AG09309 (cell line): Measurements from ENCODE around the gene EDARADD.
A peak's percentile ranks its signal among the peaks of the same experiment; 100 is the strongest.
"Not testable (repeated sequence)": the region's sequence is repeated elsewhere in the genome, so short reads cannot be mapped to it uniquely, and the experiment has no call there.

Experiments used
- DNase-seq: peaks from one replicate; pipeline ENCODE4 v3.0.0-alpha.2; 2010; ENCODE audit warnings: low read depth
- H3K4me3 ChIP-seq: 2 replicates; pipeline ENCODE4 v1.5.1; 2011; ENCODE audit warnings: mild to moderate bottlenecking, low read depth, low read length, moderate library complexity; ENCODE audit not compliant: control insufficient read depth
- TF ChIP-seq, protein P1 (sequence below): IDR thresholded peaks from 2 replicates; pipeline ENCODE4 v1.5.1; 2011; ENCODE audit warnings: mild to moderate bottlenecking, low read depth, low read length, inconsistent platforms; ENCODE audit not compliant: insufficient read depth, control insufficient read depth; ENCODE audit errors: missing control alignments

EDARADD gene

DNA sequence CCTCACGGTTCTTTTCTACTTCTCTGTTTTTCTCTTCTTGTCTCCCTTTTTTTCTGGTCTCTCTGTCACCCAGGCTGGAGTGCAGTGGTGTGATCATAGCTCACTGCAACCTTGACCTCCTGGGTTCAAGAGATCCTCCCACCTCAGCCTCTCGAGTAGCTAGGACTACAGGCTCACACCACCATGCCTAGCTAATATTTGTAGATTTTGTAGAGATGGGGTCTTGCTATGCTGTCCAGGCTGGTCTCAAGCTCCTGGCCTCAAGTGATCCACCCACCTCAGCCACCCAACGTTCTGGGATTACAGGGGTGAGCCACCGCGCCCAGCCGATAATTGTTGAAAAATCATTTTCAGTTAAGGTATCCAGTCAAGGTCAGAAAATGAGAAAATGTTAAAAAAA lies 103.8 kb downstream of the EDARADD start:
- no peak overlapping the region for H3K4me3 ChIP-seq
- DNase-seq, result no peak
- TF ChIP-seq, protein P1, sequence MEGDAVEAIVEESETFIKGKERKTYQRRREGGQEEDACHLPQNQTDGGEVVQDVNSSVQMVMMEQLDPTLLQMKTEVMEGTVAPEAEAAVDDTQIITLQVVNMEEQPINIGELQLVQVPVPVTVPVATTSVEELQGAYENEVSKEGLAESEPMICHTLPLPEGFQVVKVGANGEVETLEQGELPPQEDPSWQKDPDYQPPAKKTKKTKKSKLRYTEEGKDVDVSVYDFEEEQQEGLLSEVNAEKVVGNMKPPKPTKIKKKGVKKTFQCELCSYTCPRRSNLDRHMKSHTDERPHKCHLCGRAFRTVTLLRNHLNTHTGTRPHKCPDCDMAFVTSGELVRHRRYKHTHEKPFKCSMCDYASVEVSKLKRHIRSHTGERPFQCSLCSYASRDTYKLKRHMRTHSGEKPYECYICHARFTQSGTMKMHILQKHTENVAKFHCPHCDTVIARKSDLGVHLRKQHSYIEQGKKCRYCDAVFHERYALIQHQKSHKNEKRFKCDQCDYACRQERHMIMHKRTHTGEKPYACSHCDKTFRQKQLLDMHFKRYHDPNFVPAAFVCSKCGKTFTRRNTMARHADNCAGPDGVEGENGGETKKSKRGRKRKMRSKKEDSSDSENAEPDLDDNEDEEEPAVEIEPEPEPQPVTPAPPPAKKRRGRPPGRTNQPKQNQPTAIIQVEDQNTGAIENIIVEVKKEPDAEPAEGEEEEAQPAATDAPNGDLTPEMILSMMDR, result no peak

DNA sequence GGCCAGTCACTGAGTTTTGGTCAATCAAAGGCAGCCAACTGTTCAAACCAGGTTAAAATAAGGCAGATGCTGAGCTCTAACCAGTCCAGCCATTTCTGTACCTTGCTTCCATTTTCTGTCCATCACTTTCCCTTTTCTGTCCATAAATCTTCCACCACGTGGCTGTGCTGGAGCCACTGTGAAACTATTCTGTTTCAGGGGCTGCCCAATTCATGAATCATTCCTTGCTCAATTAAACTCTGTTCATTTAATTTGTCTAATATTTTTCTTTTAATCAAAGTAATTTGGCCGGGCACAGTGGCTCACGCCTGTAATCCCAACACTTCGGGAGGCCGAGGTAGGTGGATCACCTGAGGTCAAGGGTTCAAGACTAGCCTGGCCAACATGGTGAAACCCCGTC lies 107.0 kb downstream of the EDARADD start:
- DNase-seq, result no peak
- TF ChIP-seq, protein P1, result no peak

DNA sequence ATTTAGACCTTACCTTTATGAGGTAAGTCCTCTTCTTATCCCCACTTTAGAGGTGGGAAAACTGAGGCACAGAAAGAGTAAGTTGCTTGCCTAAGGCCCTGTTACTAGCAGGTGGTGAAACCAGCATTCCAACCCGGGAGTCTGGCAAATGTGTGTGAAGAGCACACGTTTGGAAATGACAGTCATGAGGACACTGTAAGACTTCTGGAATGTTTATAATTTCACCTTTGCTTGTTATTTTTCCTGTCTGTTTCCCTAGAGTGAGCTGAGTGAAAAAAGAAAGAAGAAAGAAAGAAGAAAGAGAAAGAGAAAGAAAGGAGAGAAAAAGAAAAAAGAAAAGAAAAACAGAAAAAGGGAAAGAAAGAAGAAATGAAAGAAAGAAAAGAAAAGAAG lies 108.5 kb downstream of the EDARADD start:
- DNase-seq, result no peak
- TF ChIP-seq, protein P1, result no peak
- no peak overlapping the region for H3K4me3 ChIP-seq

More for the DNA sequence above, 107.0 kb downstream of the EDARADD start:
- H3K4me3 ChIP-seq, result no peak overlapping the region

DNA sequence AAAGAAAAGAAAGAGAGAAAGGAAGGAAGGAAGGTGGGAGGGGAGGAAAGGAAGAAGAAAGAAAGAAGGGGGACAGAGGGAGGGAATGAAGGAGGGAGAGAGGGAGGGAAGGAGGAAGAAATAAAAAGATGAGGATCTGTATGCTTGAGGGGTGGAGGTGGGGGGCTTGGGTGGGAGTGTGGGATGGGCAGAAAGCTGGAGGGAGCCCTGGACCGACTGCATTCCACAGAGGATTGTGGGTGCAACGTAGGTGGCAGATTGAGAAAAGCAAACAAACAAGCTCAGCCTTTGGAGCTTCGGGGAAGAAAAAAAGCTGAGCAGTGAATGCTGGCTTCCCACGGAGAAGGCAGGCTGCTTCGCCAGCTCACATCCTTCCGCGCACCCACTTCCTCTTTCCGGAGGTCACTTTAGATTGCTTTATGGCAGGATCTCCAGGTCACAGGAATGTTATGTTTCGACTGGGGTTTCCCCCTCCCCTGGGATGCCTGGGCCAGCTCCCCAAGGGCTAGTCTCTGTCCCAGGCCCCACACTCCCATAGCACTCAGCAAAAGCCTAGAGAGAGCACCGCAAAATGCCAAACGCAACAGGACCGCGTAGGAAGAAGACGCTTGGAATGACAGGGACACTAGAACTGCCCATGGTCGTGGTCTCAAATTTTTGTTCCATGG lies 109.0 kb downstream of the EDARADD start:
- no peak for DNase-seq
- peak overlapping the region; percentile 12; the same call in 1 of the 2 replicates for H3K4me3 ChIP-seq
- TF ChIP-seq, protein P1, result no peak

DNA sequence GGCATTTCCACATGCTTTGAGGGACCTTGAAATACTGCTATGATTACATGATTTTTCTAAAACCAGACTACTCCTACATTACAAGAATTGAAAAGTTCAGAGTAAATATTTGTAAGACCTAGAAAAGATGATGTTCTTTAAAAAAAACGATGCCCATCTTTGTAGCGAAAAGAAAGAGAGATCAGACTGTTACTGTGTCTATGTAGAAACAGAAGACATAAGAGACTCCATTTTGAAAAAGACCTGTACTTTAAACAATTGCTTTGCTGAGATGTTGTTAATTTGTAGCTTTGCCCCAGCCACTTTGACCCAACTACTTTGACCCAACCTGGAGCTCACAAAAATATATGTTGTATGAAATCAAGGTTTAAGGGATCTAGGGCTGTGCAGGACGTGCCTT lies 110.3 kb downstream of the EDARADD start:
- not testable (repeated sequence) for DNase-seq, H3K4me3 ChIP-seq

DNA sequence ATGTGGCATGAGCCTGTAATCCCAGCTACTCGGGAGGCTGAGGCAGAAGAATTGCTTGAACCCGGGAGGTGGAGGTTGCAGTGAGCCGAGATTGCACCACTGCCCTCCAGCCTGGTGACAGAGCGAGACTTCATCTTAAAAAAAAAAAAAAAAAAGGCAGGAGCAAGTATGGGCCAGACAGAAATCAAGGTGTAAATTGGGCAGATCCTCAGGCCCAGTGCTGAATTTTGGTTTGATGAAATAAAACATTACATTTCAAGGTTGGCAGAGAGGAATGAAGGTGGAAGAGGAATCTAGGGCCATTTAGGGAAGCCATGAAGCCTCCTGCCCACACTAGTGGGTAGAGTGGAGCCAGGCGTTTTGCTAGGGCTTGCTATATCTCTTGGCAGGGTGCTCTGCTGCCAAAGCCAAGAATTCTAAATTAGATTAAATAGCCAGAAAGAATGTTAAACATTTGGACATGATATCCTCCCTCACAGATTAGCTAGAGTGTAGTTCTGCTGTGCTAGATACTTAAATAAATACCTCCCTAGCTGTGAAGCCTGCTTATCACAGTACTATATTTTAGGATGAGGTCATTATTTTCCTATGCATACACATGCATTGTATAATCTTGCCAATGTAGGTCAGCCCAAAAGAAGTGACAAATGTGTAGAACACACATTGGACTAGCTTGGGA lies 113.1 kb downstream of the EDARADD start:
- TF ChIP-seq, protein P1, result no peak
- H3K4me3 ChIP-seq, result no peak overlapping the region
- no peak for DNase-seq

DNA sequence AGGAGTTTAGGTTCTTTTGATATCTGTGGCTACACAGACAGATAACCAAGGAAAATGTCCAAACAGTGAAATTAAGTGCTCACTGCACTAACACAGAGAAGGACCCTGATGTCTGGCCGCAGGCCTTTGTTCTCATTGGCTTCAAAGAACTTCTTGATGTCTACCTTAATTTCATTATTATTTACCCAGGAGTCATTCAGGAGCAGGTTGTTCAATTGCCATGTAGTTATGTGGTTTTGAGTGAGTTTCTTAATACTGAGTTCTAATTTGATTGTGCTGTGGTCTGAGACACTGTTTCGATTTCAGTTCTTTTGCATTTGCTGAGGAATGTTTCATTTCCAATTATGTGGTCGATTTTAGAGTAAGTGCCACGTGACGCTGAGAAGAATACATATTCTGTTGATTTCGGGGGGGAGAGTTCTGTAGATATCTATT lies 114.5 kb downstream of the EDARADD start:
- H3K4me3 ChIP-seq, result no peak overlapping the region
- DNase-seq, result no peak
- TF ChIP-seq, protein P1, result no peak
